22Rv1 (cell line): ENCODE measurements around the gene CYB561A3.

ENCODE experiments used
- H3K27ac ChIP-seq: fragments of 450-650 bp; 2 replicates; pipeline ENCODE4 v1.5.1; 2017
- CTCF ChIP-seq: fragments of 450-650 bp; IDR thresholded peaks from 2 replicates; pipeline ENCODE4 v1.5.1; 2017; ENCODE audit warnings: mild to moderate bottlenecking
- ZFX ChIP-seq: fragments of 450-650 bp; IDR thresholded peaks from 2 replicates; pipeline ENCODE4 v1.6.1; 2017; ENCODE audit warnings: antibody characterized with exemption, borderline replicate concordance

The CYB561A3 gene

GRCh38 chr11:61378713-61379313, 17.1 kb upstream of the CYB561A3 start:
- no peak overlapping the region for H3K27ac ChIP-seq
- TF ChIP-seq ZFX (no peak), CTCF (no peak)

- no peak overlapping the region for H3K27ac ChIP-seq
- TF ChIP-seq CTCF (no peak), ZFX (no peak)
Observed at GRCh38 chr11:61377461-61378160, 15.9 kb upstream of the CYB561A3 start.

- H3K27ac ChIP-seq, result no peak overlapping the region
- no peak for TF ChIP-seq CTCF
- no peak for TF ChIP-seq ZFX
Observed at GRCh38 chr11:61375761-61376108, 14.1 kb upstream of the CYB561A3 start.

- no peak overlapping the region for H3K27ac ChIP-seq
- TF ChIP-seq ZFX (no peak), CTCF (no peak)
Observed at GRCh38 chr11:61372659-61373420, 11.2 kb upstream of the CYB561A3 start.

GRCh38 chr11:61370349-61371005, 8.8 kb upstream of the CYB561A3 start:
- no peak overlapping the region for H3K27ac ChIP-seq
- no peak for TF ChIP-seq CTCF
- TF ChIP-seq ZFX, result no peak

- no peak for TF ChIP-seq CTCF
- H3K27ac ChIP-seq, result no peak overlapping the region
Observed at GRCh38 chr11:61369372-61370348, 8.0 kb upstream of the CYB561A3 start.
